ENCODE measurements around the gene PEX19. TPM values are rescaled to one million over a fixed set of nuclear protein-coding genes. Genes with fewer than 3 reads are reported as not detected.

PEX19 gene
- total RNA-seq, 6 experiments from 2014 or later: 55.8 to 96.2 (median 84.1) TPM

DNA sequence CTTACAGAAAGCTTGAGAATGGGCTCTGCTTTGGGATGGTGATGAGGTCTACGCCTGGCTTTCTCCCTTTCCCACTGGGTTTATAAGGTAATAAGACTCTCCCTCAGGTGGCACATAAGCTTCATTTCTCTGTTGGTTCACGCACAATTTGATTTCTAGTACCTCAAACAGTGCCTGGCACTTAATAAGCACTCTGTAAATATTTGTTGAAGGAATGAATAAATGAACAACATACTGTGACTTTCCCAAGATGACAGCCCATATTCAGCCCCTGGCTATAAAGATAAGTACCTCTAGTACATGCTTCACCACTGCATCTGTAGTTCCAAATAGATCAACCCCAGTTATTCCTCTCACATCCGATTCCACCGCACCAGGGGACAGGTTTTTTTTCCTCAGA lies 40.3 kb upstream of the PEX19 start:
- Histone ChIP-seq H3K36me3 (peaks cover 3 to 77% (median 35%) of the 10 kb centered on the region in 4 donors), H3K4me3 (no peak overlapping the region), H3K27me3 (no peaks in the 10 kb centered on the region), H3K27ac (no peak overlapping the region), H3K4me1 (no peaks in the 10 kb centered on the region), H3K9me3 (no peaks in the 10 kb centered on the region)
- ATAC-seq (no peak), DNase-seq (no peak)
- no peak for TF ChIP-seq POLR2A (IDR thresholded peaks at IDR 0.05)
- TF ChIP-seq, protein P1, sequence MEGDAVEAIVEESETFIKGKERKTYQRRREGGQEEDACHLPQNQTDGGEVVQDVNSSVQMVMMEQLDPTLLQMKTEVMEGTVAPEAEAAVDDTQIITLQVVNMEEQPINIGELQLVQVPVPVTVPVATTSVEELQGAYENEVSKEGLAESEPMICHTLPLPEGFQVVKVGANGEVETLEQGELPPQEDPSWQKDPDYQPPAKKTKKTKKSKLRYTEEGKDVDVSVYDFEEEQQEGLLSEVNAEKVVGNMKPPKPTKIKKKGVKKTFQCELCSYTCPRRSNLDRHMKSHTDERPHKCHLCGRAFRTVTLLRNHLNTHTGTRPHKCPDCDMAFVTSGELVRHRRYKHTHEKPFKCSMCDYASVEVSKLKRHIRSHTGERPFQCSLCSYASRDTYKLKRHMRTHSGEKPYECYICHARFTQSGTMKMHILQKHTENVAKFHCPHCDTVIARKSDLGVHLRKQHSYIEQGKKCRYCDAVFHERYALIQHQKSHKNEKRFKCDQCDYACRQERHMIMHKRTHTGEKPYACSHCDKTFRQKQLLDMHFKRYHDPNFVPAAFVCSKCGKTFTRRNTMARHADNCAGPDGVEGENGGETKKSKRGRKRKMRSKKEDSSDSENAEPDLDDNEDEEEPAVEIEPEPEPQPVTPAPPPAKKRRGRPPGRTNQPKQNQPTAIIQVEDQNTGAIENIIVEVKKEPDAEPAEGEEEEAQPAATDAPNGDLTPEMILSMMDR (IDR thresholded peaks at IDR 0.05): no peak
- intact Hi-C loops (cut with DNase I): no loop called here
- 94% methylated on average over 4 of the region's 4 CpGs for WGBS (ENCODE audit: insufficient coverage, low coverage, low lambda C conversion rate, missing lambda C conversion rate)

DNA sequence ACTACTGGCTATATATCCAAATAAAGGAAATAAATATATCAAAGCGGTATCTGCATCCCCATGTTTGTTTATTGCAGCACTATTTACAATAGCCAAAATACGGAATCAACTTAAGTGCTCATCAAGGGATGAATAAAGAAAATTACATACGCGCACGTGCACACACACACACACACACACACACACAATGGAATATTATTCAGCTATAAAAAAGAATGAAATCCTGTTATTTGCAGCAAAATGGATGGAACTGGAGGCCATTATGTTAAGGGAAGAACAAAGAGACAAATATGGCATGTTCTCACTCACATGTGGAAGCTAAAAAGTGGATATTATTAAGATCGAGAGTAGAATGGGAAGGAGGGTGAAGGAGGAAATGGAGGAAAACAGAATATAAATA lies 37.9 kb upstream of the PEX19 start:
- DNase-seq: no peak

DNA sequence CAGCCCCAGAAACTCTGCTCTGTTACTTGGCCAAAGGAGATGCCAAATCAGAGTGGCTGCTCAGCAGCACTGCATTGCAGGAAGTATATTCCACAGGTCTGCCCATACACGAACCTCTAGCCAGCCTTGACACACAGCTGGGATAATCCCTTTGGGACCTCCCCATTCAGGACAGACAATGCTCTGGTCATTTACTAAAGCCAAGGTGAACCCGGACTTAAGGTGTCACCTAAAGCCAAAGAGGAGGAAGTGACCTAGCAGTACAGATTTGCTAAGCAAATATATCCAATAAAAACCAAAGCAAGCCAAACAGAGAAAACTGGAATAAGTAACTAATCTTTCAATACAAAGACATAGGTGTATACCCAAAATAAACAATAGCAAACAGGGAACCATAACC lies 30.4 kb upstream of the PEX19 start:
- peaks cover 28 to 91% (median 52%) of the 10 kb centered on the region in 4 donors for H3K36me3 ChIP-seq
- intact Hi-C loops (cut with DNase I): no loop called here
- DNase-seq: no peak
- no peaks in the 10 kb centered on the region for H3K4me1 ChIP-seq
- no peak overlapping the region for H3K27ac ChIP-seq
- H3K27me3 ChIP-seq: no peaks in the 10 kb centered on the region
- no peak for ATAC-seq
- no peak overlapping the region for H3K4me3 ChIP-seq
- no peak for TF ChIP-seq POLR2A (IDR thresholded peaks at IDR 0.05)
- TF ChIP-seq, protein P1 (IDR thresholded peaks at IDR 0.05): no peak
- H3K9me3 ChIP-seq: no peaks in the 10 kb centered on the region
- no CpG with 5 or more reads among the region's 2 CpGs for WGBS (ENCODE audit: insufficient coverage, low coverage, low lambda C conversion rate, missing lambda C conversion rate)

More for the DNA sequence above, 37.9 kb upstream of the PEX19 start:
- no peaks in the 10 kb centered on the region for H3K4me1 ChIP-seq
- H3K27ac ChIP-seq: no peak overlapping the region
- H3K4me3 ChIP-seq: no peak overlapping the region
- TF ChIP-seq POLR2A (IDR thresholded peaks at IDR 0.05): no peak
- TF ChIP-seq, protein P1 (IDR thresholded peaks at IDR 0.05): no peak
- intact Hi-C loops (cut with DNase I): no loop called here
- peaks cover 0 to 71% (median 26%) of the 10 kb centered on the region in 4 donors for H3K36me3 ChIP-seq
- ATAC-seq: no peak
- no peaks in the 10 kb centered on the region for H3K27me3 ChIP-seq
- WGBS (ENCODE audit: insufficient coverage, low coverage, low lambda C conversion rate, missing lambda C conversion rate): 96% methylated on average over 6 of the region's 6 CpGs
- H3K9me3 ChIP-seq: no peaks in the 10 kb centered on the region

DNA sequence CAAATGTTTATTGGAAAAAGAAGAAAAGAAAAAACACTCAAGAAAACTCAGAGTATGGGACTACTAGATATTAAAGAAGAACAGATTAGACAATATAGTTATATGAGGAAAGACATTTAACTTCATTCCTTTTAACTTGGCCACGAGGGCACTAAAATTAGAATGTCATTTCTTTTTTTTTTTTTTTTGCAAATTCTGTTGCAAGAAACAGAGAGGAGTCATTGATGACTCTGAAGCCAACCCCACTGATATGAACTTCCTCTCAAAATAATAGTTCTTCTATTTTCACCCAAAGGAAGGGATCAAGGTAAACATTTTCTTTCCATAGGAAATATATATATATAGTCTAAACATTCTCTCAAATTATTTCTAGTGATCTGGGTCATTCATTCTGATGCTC lies 24.6 kb upstream of the PEX19 start:
- DNase-seq (no peak), ATAC-seq (no peak)
- 47% methylated on average over 1 of the region's 1 CpG for WGBS (ENCODE audit: insufficient coverage, low coverage, low lambda C conversion rate, missing lambda C conversion rate)
- Histone ChIP-seq H3K27me3 (no peaks in the 10 kb centered on the region), H3K4me3 (no peak overlapping the region), H3K9me3 (no peaks in the 10 kb centered on the region), H3K36me3 (peaks cover 37 to 100% (median 72%) of the 10 kb centered on the region in 4 donors), H3K27ac (no peak overlapping the region), H3K4me1 (no peaks in the 10 kb centered on the region)
- intact Hi-C loops (cut with DNase I): no loop called here
- TF ChIP-seq, protein P1 (IDR thresholded peaks at IDR 0.05): no peak
- no peak for TF ChIP-seq POLR2A (IDR thresholded peaks at IDR 0.05)

DNA sequence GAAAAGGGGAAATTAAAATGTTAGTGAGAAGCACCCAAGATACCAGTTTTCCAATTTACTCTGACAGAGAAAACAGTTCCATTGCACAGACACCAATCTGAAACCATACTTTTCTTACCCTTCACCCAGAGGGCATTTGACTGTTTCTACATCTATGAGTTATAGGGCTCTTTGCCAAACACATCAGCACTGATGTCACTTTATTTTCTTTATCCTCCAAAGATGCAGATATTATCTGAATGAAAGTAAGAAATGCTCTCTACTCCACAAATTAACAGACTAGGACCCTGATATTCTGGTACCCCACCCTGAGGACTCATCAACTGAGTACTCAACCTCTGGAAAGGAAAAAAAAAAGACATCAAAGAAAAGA lies 24.2 kb upstream of the PEX19 start:
- Histone ChIP-seq H3K4me3 (no peak overlapping the region), H3K36me3 (peaks cover 37 to 100% (median 69%) of the 10 kb centered on the region in 4 donors), H3K27me3 (no peaks in the 10 kb centered on the region), H3K27ac (no peak overlapping the region), H3K4me1 (no peaks in the 10 kb centered on the region), H3K9me3 (no peaks in the 10 kb centered on the region)
- no peak for TF ChIP-seq POLR2A (IDR thresholded peaks at IDR 0.05)
- TF ChIP-seq, protein P1 (IDR thresholded peaks at IDR 0.05): no peak
- ATAC-seq: no peak
- DNase-seq: no peak
- intact Hi-C loops (cut with DNase I): no loop called here

Data from right lobe of liver (tissue), 6 donors.